OCI-LY7 (cell line): ENCODE results near the gene EPHA10. TPM values are rescaled to one million over a fixed set of nuclear protein-coding genes. Genes with fewer than 3 reads are reported as not detected.
"Not testable (repeated sequence)": the region's sequence is repeated elsewhere in the genome, so short reads cannot be mapped to it uniquely, and the experiment has no call there.

Experiments used
- BruUV-seq: library from RNA; stranded (reverse); fragments of 400-500 nt; replicated peaks from 2 replicates; lab custom pipeline; 2021; lab: Mats Ljungman, UMichigan
- CTCF ChIA-PET: fragments of 300-600 bp; sonication (Branson Sonifier 250); formaldehyde crosslinking; loops from one replicate; lab custom pipeline; 2022; ENCODE audit warnings: antibody characterized with exemption; ENCODE audit not compliant: unreplicated experiment; lab: Charles Lee
- POLR2A ChIA-PET: fragments of 300-600 bp; sonication (Branson Sonifier 250); formaldehyde crosslinking; loops from one replicate; lab custom pipeline; 2022; ENCODE audit warnings: antibody characterized with exemption; lab: Charles Lee
- DNase-seq: peaks from one replicate; pipeline ENCODE4 v3.0.0-alpha.2; 2015; ENCODE audit warnings: low spot score
- H2AFZ ChIP-seq: fragments of 200-600 bp; sonication (generic), shearing (Covaris generic); 2 replicates; pipeline ENCODE4 v1.6.1; 2014; ENCODE audit warnings: mild to moderate bottlenecking, antibody characterized with exemption, low read length, moderate library complexity
- H3K27ac ChIP-seq: fragments of 200-600 bp; sonication (generic); 2 replicates; pipeline ENCODE4 v1.5.1; 2014; ENCODE audit warnings: mixed run types, low read depth, mild to moderate bottlenecking, moderate library complexity, low read length, inconsistent platforms; ENCODE audit not compliant: poor library complexity, severe bottlenecking
- H3K36me3 ChIP-seq: fragments of 200-600 bp; sonication (generic); 2 replicates; pipeline ENCODE4 v1.6.1; 2014; ENCODE audit warnings: mild to moderate bottlenecking, antibody characterized with exemption, low read length, moderate library complexity, mixed read lengths; ENCODE audit not compliant: insufficient read depth
- H3K4me1 ChIP-seq: fragments of 200-600 bp; sonication (generic); 2 replicates; pipeline ENCODE4 v1.5.1; 2014; ENCODE audit warnings: mild to moderate bottlenecking, low read length; ENCODE audit not compliant: insufficient read depth, poor library complexity, severe bottlenecking
- H3K4me2 ChIP-seq: fragments of 200-600 bp; sonication (generic); 2 replicates; pipeline ENCODE4 v1.6.1; 2014; ENCODE audit warnings: mild to moderate bottlenecking, low read length
- H3K4me3 ChIP-seq: fragments of 200-600 bp; sonication (generic); 2 replicates; pipeline ENCODE4 v1.5.1; 2014; ENCODE audit warnings: mild to moderate bottlenecking, low read depth, low read length; ENCODE audit not compliant: poor library complexity, severe bottlenecking
- H3K79me2 ChIP-seq: fragments of 200-600 bp; sonication (generic); 2 replicates; pipeline ENCODE4 v1.6.1; 2016; ENCODE audit warnings: low read depth, mild to moderate bottlenecking, low read length, moderate library complexity, mixed read lengths; ENCODE audit not compliant: insufficient read depth
- H3K9me2 ChIP-seq: fragments of 200-600 bp; sonication (generic); 2 replicates; pipeline ENCODE4 v1.6.1; 2016; ENCODE audit warnings: mild to moderate bottlenecking, low read length, mixed read lengths; ENCODE audit not compliant: insufficient read depth
- H3K9me3 ChIP-seq: fragments of 200-600 bp; sonication (generic); 2 replicates; pipeline ENCODE4 v1.6.1; 2014; ENCODE audit warnings: mild to moderate bottlenecking, mixed run types, low read length, mixed read lengths
- H4K20me1 ChIP-seq: fragments of 200-600 bp; sonication (generic); 2 replicates; pipeline ENCODE4 v1.6.1; 2014; ENCODE audit warnings: mild to moderate bottlenecking, antibody characterized with exemption, low read length, moderate library complexity, mixed read lengths; ENCODE audit not compliant: insufficient read depth
- EZH2phosphoT487 ChIP-seq: fragments of 200-600 bp; sonication (generic); IDR thresholded peaks from 2 replicates; pipeline ENCODE4 v1.6.1; 2018; ENCODE audit warnings: low read depth, borderline replicate concordance, mild to moderate bottlenecking, mixed run types, antibody characterized with exemption, low read length, moderate library complexity, mixed read lengths
- intact Hi-C: fragments of 100-400 bp; cut with micrococcal nuclease; formaldehyde crosslinking; loops from one replicate; pipeline ENCODE4 v1.10.0; 2022; ENCODE audit not compliant: unreplicated experiment
- total RNA-seq, 2 experiments: library from RNA; depleted of rRNA in 1 of 2; stranded (reverse); fragments of >200 nt in 1 of 2; shearing (Covaris generic) in 1 of 2; gene quantifications; 2 replicates each; pipeline ENCODE4 v1.2.3, GENCODE V29; 2014 to 2022
- TF ChIP-seq, protein P1 (sequence below): fragments of 200-600 bp; sonication (generic); conservative IDR thresholded peaks from 2 replicates; pipeline ENCODE4 v1.5.1; 2014; ENCODE audit warnings: mild to moderate bottlenecking, antibody characterized with exemption, low read length, moderate library complexity, mixed read lengths

Gene EPHA10
- total RNA-seq, 2 experiments from 2014 or later: not detected

DNA sequence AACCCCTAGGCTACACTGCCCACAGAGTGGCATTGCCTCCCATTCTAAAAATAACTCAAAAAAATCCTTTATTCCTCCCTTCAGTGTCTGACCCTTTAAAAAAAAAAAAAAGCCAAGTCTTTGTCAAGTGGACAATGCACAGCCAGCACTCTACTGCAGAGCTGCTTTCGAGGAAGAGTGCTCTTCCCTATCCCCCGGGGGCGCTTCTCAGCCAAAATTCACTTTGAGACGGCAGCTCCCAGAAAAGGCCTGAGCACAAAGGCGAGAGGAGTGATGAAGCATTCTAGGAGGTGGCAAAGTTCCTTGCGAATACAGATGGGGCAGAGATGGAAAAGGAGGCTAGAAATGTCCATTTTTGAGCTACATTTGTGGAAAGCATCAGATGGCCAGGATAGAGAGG is 23.3 kb downstream of the EPHA10 start:
- Histone ChIP-seq H3K4me1 (no peaks in the 10 kb centered on the region), H3K36me3 (no peaks in the 10 kb centered on the region), H3K9me2 (no peaks in the 10 kb centered on the region), H3K4me3 (no peak overlapping the region), H3K9me3 (no peaks in the 10 kb centered on the region), H3K27ac (no peak overlapping the region), H4K20me1 (no peaks in the 10 kb centered on the region), H2AFZ (no peak overlapping the region), H3K4me2 (no peak overlapping the region), H3K79me2 (no peaks in the 10 kb centered on the region)
- ChIA-PET CTCF (no interaction called here), POLR2A (no interaction called here)
- TF ChIP-seq EZH2phosphoT487: no peak
- DNase-seq: no peak
- intact Hi-C loops: no loop called here
- BruUV-seq: no TSS peak

DNA sequence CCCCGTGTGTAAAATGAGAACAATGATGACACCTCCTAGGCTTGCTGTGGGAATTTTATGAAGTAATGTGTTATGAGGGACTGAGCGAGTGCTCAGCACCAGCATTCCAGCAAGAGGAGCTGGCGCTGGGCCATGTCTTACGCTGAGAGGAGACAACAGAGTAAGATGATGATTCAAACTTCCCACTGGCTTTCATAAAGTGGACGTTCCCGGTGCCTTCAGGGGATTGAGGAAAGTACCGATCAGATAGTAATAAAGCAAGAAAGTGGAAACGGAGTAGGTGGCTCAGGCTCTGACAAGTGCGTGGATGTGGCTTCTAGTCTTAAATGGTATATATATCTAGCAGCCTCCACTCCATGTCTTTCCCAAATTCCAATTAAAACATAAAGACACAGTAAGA is 23.8 kb downstream of the EPHA10 start:
- no peak for DNase-seq
- ChIA-PET POLR2A (no interaction called here), CTCF (no interaction called here)
- intact Hi-C loops: no loop called here
- no peak for TF ChIP-seq EZH2phosphoT487
- TF ChIP-seq, protein P1, sequence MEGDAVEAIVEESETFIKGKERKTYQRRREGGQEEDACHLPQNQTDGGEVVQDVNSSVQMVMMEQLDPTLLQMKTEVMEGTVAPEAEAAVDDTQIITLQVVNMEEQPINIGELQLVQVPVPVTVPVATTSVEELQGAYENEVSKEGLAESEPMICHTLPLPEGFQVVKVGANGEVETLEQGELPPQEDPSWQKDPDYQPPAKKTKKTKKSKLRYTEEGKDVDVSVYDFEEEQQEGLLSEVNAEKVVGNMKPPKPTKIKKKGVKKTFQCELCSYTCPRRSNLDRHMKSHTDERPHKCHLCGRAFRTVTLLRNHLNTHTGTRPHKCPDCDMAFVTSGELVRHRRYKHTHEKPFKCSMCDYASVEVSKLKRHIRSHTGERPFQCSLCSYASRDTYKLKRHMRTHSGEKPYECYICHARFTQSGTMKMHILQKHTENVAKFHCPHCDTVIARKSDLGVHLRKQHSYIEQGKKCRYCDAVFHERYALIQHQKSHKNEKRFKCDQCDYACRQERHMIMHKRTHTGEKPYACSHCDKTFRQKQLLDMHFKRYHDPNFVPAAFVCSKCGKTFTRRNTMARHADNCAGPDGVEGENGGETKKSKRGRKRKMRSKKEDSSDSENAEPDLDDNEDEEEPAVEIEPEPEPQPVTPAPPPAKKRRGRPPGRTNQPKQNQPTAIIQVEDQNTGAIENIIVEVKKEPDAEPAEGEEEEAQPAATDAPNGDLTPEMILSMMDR: no peak
- H3K9me3 ChIP-seq: no peaks in the 10 kb centered on the region
- BruUV-seq: no TSS peak
- H3K27ac ChIP-seq: no peak overlapping the region
- no peak overlapping the region for H3K4me2 ChIP-seq
- H3K36me3 ChIP-seq: no peaks in the 10 kb centered on the region
- no peaks in the 10 kb centered on the region for H4K20me1 ChIP-seq
- no peaks in the 10 kb centered on the region for H3K9me2 ChIP-seq
- no peak overlapping the region for H3K4me3 ChIP-seq
- H3K4me1 ChIP-seq: no peaks in the 10 kb centered on the region
- no peak overlapping the region for H2AFZ ChIP-seq
- H3K79me2 ChIP-seq: no peaks in the 10 kb centered on the region

DNA sequence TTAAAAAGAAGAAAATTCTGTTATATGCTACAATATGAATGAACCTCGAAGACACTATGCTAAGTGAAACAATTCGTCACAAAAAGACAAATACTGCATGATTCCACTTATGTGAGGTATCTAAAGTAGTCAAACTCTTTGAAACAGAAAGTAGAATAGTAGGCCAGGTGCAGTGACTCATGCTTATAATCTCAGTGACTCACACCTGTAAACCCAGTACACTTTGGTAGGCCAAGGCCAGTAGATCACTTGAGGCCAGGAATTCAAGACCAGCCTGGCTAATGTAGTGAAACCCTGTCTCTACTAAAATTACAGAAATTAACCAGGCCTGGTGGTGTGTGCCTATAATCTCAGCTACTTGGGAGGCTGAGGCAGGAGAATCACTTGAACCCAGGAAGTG is 25.7 kb downstream of the EPHA10 start:
- DNase-seq: no peak
- H3K4me2 ChIP-seq: no peak overlapping the region

DNA sequence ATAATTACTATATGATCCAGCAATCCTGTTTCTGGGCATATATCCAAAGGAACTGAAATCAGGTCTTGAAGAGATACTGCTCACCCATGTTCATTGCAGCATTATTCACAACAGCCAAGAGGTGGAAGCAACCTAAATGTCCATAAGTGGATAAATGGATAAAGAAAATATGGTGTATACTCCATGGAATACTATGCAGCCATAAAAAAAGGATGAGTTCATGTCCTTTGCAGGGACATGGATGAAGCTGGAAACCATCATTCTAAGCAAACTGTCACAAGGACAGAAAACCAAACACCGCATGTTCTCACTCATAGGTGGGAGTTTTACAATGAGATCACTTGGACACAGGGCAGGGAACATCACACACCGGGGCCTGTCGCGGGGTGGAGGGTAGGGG is 26.3 kb downstream of the EPHA10 start:
- intact Hi-C loops, H3K36me3 ChIP-seq, H3K4me2 ChIP-seq, CTCF ChIA-PET, H3K9me2 ChIP-seq, H2AFZ ChIP-seq, H3K9me3 ChIP-seq, BruUV-seq, H4K20me1 ChIP-seq, H3K4me1 ChIP-seq, DNase-seq, POLR2A ChIA-PET, H3K79me2 ChIP-seq, H3K27ac ChIP-seq, H3K4me3 ChIP-seq: not testable (repeated sequence)

More for the DNA sequence above, 25.7 kb downstream of the EPHA10 start:
- Histone ChIP-seq H3K9me3 (no peaks in the 10 kb centered on the region), H3K27ac (no peak overlapping the region), H4K20me1 (no peaks in the 10 kb centered on the region), H3K9me2 (no peaks in the 10 kb centered on the region), H3K4me1 (no peaks in the 10 kb centered on the region), H3K4me3 (no peak overlapping the region), H2AFZ (no peak overlapping the region), H3K79me2 (no peaks in the 10 kb centered on the region), H3K36me3 (no peaks in the 10 kb centered on the region)
- ChIA-PET CTCF (no interaction called here), POLR2A (interaction anchor here (0.7 kb wide), 1 partner anchor 55 kb away, joined by 3 read pairs; no protein-coding TSS in a partner anchor)
- TF ChIP-seq EZH2phosphoT487: no peak
- TF ChIP-seq, protein P1: no peak
- intact Hi-C loops: no loop called here
- no TSS peak for BruUV-seq

DNA sequence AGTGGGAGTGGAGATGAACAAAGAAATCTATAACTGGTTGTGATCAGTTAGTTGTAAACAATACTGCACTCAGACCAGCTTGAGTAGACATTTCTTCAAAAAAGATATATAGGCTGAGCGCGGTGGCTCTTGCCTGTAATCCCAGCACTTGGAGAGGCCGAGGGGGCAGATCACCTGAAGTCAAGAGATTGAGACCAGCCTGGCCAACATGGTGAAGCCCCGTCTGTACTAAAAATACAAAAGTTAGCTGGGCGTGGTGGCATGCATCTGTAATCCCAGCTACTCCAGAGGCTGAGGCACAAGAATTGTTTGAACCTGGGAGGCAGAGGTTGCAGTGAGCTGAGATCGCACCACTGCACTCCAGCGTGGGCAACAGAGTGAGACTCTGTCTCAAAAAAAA is 26.9 kb downstream of the EPHA10 start:
- H3K79me2 ChIP-seq, intact Hi-C loops, H3K4me2 ChIP-seq, DNase-seq, H3K9me2 ChIP-seq, H3K36me3 ChIP-seq, H4K20me1 ChIP-seq, CTCF ChIA-PET, H3K27ac ChIP-seq, H3K4me1 ChIP-seq, H3K4me3 ChIP-seq, POLR2A ChIA-PET, BruUV-seq, H3K9me3 ChIP-seq, H2AFZ ChIP-seq: not testable (repeated sequence)
